ENCODE results near the gene ZNF695. TPM values are rescaled to one million over a fixed set of nuclear protein-coding genes. Genes with fewer than 3 reads are reported as not detected.
A peak's percentile ranks its signal among the peaks of the same experiment; 100 is the strongest.
"Not testable (repeated sequence)": the region's sequence is repeated elsewhere in the genome, so short reads cannot be mapped to it uniquely, and the experiment has no call there.

Gene ZNF695
- total and polyA plus RNA-seq, 2 of the 13 experiments (the other 11 are each of a cell fraction or from before 2014, with no cell fraction given), result 2.9 to 11.6 TPM

- ChIA-PET CTCF (ENCODE audit: low intra/inter-chr PET ratio, low total read pairs) (no interaction called here), POLR2A (no interaction called here)
- Histone ChIP-seq H3K27ac (ENCODE audit: extremely low read length, insufficient read depth, low read length) (no peak overlapping the region), H3K79me2 (ENCODE audit: insufficient read depth, low read length) (peaks cover 17% of the 10 kb centered on the region), H3K4me2 (ENCODE audit: low read depth, low read length) (no peak overlapping the region), H3K9me3 (ENCODE audit: low read length) (peaks cover 84% of the 10 kb centered on the region), H2AFZ (ENCODE audit: low read length) (no peak overlapping the region), H4K20me1 (ENCODE audit: insufficient read depth, low read length) (no peaks in the 10 kb centered on the region), H3K4me1 (ENCODE audit: insufficient read depth, low read length) (no peaks in the 10 kb centered on the region), H3K36me3 (replicated peaks in 1 of 2; ENCODE audit: control insufficient read depth in 1 of 2, insufficient read depth in 2 of 2, low read length in 2 of 2) (peaks cover 4 to 19% of the 10 kb centered on the region in 2 experiments), H3K9ac (ENCODE audit: insufficient read depth, low read depth, low read length) (no peak overlapping the region), H3K4me3 (replicated peaks in 1 of 3; ENCODE audit: insufficient read depth in 1 of 3, low read depth in 2 of 3, low read length in 3 of 3) (no peak overlapping the region), H3K27me3 (ENCODE audit: control insufficient read depth in 1 of 2, insufficient read depth in 2 of 2, low read length in 2 of 2) (no peaks in the 10 kb centered on the region)
- in situ Hi-C loops (cut with HindIII; ENCODE audit: extremely low pct_ligation_motif_present, low pct_unique_long_range_greater_than_20kb) (no loop called here), intact Hi-C loops (cut with micrococcal nuclease; ENCODE audit: unreplicated experiment) (no loop called here)
- no TSS peak for BruUV-seq (replicated peaks)
- no peak for DNase-seq (ENCODE audit: low spot score)
- TF ChIP-seq ZNF564 (CRISPR knock-in tag; IDR thresholded peaks at IDR 0.05) (no peak), RBM22 (optimal IDR thresholded peaks at IDR 0.05; ENCODE audit: low read length) (peak; percentile 17)
- no peak for ATAC-seq
- no peak for FAIRE-seq
- 53% methylated on average over 6 of the region's 6 CpGs for WGBS (ENCODE audit: low lambda C conversion rate)
Observed at GRCh38 chr1:247037511-247038320, 29.9 kb upstream of the ZNF695 start.

- POLR2A ChIA-PET; H3K4me3 ChIP-seq (replicated peaks in 1 of 3; ENCODE audit: insufficient read depth in 1 of 3, low read depth in 2 of 3, low read length in 3 of 3); FAIRE-seq; BruUV-seq (replicated peaks); H3K4me1 ChIP-seq (ENCODE audit: insufficient read depth, low read length); H3K79me2 ChIP-seq (ENCODE audit: insufficient read depth, low read length); H2AFZ ChIP-seq (ENCODE audit: low read length); H3K27ac ChIP-seq (ENCODE audit: extremely low read length, insufficient read depth, low read length); ATAC-seq; intact Hi-C loops (cut with micrococcal nuclease; ENCODE audit: unreplicated experiment); DNase-seq (ENCODE audit: low spot score); H4K20me1 ChIP-seq (ENCODE audit: insufficient read depth, low read length); CTCF ChIA-PET (ENCODE audit: low intra/inter-chr PET ratio, low total read pairs); H3K9ac ChIP-seq (ENCODE audit: insufficient read depth, low read depth, low read length); H3K4me2 ChIP-seq (ENCODE audit: low read depth, low read length); in situ Hi-C loops (cut with HindIII; ENCODE audit: extremely low pct_ligation_motif_present, low pct_unique_long_range_greater_than_20kb); H3K27me3 ChIP-seq (ENCODE audit: control insufficient read depth in 1 of 2, insufficient read depth in 2 of 2, low read length in 2 of 2): not testable (repeated sequence)
- peak; percentile 27 for TF ChIP-seq AGO2 (optimal IDR thresholded peaks at IDR 0.05; ENCODE audit: low read depth, low read length)
- peaks cover 64% of the 10 kb centered on the region for H3K9me3 ChIP-seq (ENCODE audit: low read length)
- 100% methylated on average over 2 of the region's 30 CpGs for WGBS (ENCODE audit: low lambda C conversion rate)
- H3K36me3 ChIP-seq (replicated peaks in 1 of 2; ENCODE audit: control insufficient read depth in 1 of 2, insufficient read depth in 2 of 2, low read length in 2 of 2), result peaks cover 0 to 12% of the 10 kb centered on the region in 2 experiments; a peak in 2 of 5 replicates
Observed at GRCh38 chr1:247032306-247032705, 24.4 kb upstream of the ZNF695 start.

Data from HepG2 (cell line).